Stimulated activated CD4-positive, alpha-beta T cell treated with anti-CD3 and anti-CD28 coated beads, Interleukin-15, amount 100 ng/mL, for 1 hour (primary cell): ENCODE measurements around the gene NECTIN3.

Experiments used
- DNase-seq, 2 donors: peaks; one replicate each; pipeline ENCODE4 v3.0.0-alpha.2; 2020; ENCODE audit warnings: low read depth in 1 of 2, low spot score in 1 of 2

The NECTIN3 gene

DNA sequence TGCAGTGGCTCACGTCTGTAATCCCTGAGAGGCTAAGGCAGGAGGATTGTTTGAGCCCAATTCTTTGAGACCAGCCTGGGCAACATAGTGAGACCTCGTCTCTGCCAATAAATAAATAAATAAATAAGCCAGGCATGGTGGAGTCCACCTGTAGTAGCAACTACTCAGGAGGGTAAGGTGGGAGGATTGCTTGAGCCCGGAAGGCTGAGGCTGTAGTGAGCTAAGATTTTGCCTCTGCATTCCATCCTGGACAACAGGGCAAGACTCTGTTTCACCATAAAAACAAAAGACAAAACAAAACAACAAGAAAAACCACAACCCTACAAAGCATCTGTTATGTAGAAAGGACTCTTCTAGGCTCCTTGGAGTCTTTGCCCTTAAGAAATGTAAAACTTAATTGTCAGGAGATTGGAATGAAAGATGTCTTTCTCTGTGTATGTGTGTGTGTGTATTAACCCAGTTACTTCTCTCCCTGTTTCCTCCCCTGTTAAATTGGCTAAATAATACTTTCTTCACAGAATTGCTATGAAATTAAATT is 9.5 kb downstream of the NECTIN3 start:
- DNase-seq, result no peak

DNA sequence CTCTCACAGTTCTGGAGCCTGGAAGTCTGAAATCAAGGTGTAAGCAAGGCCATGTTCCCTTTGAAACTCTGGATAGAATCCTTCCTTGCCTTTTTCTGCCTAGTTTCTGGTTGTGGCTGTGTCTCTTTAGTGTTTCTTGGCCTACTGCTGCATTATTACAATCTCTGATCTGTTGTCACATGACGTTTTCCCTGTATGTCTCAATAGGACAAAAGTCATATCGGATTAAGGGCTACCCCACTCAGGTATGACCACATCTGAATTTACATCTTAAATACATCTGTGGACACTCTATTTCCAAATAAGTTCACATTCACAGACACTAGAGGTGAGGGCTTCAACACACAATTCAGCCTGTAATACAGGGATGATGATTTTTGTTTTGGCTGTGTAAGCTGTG is 13.3 kb downstream of the NECTIN3 start:
- no peak for DNase-seq

DNA sequence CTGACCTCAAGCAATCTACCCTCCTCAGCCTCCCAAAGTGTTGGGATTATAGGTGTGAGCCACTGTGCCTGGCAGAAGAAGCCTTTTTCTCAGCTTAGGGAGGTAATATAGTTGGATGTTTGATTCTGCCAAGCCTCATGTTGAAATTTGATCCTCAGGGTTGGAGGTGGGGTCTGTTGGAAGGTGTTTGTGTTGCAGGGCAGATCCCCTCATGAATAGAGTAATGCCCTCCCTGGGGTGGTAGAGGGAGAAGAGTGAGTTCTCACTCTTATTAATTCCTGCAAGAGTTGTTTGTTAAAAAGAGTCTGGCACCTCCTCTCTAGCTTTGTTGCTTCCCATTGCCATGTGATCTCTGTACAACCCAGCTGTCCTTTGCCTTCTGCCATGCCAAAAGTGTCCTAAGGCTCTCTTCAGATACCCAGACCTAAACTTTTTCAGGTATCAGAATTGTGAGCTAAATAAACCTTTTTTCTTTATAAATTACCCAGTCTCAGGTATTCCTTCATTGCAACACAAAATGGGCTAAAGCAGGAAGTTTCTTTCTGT is 16.4 kb downstream of the NECTIN3 start:
- DNase-seq, result no peak

DNA sequence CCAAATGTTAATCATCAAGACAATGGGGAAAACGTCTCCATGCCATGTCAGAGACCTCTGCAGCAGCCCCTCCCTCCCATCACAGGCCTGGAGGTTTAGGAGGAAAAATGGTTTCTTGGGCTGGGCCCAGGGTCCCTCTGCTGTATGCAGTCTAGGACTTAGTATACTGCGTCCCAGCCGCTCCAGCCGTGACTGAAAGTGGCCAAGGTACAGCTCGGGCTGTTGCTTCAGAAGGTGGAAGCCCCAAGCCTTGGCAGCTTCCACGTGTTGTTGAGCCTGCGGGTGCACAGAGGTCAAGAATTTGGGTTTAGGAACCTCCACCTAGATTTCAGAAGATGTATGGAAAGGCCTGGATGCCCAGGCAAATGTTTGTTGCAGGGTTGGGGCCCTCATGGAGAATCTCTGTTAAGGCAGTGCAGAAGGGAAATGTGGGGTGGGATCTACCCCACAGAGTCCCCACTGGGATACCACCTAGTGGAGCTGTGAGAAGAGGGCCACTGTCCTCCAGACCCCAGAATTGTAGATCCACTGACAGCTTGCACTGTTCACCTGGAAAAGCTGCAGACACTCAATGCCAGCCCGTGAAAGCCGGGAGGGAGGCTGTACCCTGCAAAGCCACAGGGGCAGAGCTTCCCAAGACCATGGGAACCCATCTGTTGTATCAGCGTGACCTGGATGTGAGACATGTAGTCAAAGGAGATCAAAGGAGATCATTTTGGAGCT is 25.0 kb downstream of the NECTIN3 start:
- DNase-seq, result no peak

DNA sequence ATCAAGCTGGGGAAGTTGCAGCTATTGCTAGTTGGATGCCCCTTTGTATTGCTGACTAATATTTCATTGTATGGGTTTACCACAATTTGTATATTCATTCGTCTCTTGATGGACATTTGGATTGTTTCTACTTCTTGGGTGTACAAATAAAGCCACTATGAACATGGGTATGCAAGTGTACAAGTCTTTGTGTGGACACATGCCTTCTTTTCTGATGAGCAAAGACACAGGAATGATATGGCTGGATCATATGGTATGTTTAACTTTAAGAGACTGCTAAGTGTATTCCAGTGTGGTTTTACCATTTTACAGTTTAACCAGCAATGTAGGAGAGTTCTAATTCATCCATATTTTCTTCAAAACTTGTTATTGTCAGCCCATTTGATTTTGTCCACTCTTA is 32.2 kb downstream of the NECTIN3 start:
- DNase-seq, result no peak

DNA sequence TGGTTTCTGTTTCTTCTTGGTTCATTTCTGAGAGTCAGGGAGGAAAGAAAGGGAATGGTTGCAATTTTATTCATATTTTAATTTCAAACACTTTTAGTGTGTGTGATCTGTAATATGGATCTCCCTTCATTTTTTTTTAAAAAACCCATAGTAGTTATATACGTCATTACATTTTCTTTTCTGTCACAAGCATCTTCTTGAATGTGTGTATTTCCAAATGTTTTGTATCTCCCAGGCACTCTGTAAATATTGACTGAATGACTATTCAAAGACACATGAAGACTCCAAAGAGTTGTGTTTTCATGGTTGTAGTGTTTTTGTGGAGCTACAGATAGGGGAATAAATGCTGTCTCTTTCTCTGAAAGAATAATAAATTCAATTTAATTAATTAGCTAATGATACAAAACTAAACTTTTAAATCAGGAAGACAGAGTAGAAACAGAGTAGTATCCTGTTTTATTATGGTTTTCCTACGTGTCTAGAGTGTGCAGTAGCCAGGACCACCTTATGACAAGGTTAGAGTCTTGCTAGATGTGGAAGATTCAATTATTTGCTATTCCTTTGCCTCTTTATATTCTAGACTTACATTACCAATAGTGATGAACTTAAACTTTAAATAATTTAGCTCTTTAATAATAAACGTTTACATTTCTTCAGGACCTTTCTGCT is 35.5 kb downstream of the NECTIN3 start:
- no peak for DNase-seq

DNA sequence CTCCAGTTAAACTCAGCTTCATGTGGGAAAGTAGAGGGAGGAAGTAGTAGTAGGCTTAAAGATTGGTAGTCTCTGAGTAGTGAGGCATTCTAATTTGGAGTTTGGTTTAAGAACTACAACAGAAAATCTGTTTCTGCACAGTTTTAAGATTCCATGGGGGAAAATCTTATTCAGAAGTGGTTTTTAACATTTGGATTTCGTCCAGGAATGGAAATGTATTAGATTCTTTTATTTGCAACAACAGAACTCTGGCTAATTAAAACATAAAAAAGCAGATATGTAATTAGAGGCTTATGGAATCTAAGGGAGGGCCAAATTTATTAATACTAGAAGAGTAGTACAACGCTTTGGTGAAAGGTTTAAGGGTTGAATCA is 36.0 kb downstream of the NECTIN3 start:
- no peak for DNase-seq

DNA sequence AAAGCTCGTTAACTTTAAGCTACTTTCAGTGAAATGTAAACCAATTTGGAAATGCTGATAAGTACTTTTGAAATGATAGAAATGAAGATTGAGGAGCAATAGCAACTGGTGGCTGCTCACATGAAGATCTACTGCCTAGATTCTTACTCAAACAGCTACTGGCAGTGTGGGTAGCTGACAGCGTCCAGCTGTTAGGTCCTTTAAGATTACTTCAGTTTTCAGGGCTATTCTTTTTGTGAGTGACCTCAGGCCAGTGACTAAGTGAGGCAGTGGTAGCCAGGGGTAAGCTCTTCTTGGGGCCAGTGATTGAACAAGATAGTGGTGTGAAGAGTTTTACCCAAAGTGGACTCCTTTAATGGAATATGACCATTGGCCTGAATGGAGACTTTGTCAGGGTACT is 41.3 kb downstream of the NECTIN3 start:
- DNase-seq, result no peak

DNA sequence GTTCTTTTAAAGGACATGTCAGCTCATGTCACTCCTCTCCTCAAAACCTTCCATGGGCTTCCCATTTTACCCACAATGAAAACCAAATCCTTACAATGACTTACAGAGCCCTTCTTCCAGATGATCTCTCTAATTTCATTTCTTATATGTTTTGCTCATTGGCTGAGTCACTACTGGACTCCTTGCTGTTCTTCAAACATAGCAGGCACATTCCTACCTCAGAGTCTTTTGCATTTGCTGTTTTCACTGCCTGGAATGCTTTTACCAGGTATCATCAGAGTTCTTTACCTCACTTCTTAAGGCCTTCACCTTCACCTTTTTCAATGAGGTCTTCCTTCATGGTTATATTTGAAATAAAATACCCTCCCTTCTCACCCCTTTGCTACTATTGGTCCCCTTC is 57.3 kb downstream of the NECTIN3 start:
- no peak for DNase-seq

DNA sequence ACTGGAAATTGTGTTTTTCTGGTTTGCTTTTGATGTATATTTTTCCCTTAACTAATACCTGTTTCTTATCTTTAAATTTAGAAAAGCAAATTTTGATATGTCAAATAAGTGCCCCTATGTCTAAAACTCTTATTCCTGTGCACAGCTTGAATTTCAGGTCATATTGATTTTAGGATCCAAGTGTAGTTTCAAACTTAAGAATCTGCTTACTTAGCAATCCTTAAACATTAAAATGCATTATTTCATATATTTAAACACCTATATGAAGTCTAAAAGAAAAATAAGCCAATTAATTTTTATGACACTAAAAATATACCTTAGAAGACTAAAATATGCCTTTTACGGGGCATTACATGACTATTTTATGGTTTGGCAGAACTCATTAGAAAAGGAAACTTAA is 59.2 kb downstream of the NECTIN3 start:
- DNase-seq, result no peak

DNA sequence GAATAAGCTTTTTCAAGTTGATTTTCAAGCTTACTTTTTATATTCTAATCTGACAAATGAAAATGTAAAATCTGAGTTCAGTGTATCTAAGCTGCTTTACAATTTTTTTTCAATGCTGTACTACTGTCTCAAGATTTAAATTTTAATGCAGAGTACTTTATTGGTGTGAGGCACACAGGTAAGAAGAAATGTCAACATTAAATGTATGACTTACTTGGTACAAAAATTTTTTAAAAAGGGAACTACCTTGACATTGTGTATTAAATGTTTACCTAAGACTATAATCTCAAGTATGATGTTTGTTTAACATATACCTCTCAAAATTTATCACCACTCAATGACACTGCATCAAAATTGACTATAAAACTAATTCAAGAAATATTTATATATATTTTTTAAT is 62.7 kb downstream of the NECTIN3 start:
- no peak for DNase-seq

DNA sequence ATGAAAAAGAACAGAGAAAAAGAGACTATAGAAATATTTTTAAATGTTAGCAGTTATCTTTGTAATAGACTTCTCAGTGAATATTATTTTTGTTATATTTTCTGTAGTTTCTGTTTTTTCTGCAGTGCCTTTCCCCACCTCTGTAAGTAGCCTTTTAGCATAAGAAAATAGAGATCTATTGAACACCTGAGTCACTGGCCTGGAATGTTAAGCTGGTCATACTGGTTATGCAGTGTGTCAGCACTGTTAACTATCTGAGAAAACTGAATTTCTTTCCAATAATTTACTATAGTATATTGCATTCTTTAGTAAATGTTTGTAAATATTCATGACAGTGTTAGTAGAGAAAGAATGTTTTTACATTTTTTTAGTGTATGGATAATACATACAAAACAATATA is 79.8 kb downstream of the NECTIN3 start:
- DNase-seq, result no peak

DNA sequence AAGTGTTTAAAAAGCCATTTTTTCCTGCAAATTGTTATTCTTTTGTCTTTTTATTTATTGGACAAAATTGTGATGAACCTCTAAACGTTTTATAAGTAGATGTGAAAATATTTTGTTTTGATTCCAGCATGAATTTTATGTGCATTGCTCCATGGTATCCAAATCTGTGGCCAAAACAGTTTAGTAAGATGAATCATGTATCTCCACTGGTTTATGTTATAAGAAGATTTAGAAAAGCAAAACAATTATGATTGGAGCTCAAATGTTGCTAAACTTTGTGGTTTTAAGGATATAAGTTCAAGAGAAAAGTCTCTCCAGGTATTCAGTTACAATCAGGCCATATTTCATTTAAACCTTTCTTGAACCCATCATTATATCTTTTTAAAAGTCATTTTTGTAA is 80.9 kb downstream of the NECTIN3 start:
- no peak for DNase-seq

DNA sequence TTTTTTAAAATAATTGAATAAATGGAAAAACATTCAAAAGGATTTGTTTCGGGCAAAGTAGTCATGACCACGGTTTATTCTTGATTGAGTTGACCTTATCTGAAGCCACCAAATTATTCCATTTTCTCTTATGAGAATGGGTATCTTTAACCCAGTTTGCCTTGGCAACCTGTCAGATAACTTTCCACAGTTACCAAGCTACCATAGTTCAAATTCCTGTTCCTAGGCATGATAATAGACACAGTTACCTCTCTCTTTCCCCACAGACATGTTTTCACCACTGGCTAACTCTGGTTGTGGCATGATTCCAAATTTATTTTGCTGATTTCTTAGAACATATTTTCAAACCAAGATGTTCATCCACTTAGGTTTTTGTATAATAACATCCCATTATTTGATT is 84.9 kb downstream of the NECTIN3 start:
- no peak for DNase-seq

DNA sequence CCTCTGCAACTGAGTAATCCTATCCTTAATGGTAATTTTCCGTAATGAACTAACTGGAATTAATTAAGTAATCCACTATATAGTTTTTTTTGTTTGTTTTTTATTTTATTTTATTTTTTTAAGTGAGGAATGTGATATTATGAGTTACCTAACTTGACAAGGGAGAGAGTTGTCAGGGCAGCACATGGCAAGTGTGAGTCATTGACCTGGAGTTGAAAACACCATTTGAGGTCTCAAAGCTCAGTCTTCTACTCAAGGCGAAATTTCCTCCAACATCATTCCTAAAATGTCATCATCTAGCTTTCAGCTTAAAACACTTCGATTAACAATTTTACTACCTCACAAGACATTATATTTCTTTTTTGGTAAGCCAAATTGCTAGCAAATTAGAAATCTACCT is 87.8 kb downstream of the NECTIN3 start:
- DNase-seq, result no peak

DNA sequence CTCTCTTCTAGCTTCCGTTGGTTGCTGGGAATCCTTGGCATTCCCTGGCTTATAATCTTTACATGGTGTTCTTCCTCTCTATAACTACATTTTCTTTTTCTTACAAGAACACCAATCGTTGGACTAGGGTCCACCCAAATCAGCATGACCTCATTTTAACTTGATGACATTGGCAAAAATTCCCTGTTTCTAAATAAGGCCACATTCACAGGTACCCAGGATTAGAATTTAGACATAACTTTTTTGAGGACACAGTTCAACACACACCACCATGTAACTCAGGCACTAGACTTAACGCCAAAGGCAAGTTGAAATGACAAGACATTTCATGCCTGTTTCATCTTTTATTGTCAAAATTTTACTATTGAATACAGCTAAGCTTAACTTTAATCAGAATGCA is 93.0 kb downstream of the NECTIN3 start:
- DNase-seq, result no peak

DNA sequence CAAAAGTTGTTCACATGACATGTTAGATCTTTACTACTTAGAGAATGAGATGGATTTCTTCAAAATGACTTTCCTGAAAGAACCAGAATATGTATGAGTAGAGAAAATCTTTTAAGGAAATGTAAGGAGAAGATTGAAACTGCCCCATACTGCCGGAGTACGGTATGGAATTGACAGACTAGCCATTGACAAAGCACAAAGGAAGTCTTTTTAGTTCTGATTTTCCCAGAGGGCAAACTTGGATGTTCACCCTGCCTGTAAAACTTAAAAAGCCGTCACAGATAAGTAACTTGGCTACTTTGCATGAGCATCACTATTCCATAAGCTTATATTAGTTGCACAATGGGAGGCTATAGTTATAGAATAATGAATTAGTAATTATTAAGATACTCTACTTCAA is 93.8 kb downstream of the NECTIN3 start:
- DNase-seq, result no peak

DNA sequence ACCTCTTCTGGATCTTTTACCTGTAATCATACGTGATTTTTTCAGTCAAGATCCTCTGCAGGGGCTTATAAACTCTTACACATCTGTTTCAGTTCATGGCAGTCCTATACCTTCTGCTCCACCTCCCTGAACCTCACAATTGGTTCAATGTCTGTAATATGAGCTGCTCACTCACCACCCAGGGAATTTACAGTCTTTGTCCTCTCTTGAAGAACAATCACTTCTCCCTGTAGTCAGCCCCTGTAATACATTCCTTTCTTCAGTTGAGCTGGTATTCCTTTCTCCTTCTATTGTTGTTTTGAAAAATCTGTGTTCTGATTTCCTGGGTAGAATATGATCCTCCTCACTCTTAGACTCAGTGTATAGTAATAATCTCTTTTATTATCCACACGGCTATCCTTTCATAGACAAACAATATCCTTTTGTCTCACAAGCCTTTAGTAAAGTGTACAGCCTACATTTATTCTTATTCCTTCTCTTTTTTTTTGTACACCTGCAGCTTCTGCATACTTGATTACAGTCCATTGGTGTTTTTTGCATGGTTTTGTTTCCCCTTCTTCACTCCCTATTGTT is 101.8 kb downstream of the NECTIN3 start:
- no peak for DNase-seq

DNA sequence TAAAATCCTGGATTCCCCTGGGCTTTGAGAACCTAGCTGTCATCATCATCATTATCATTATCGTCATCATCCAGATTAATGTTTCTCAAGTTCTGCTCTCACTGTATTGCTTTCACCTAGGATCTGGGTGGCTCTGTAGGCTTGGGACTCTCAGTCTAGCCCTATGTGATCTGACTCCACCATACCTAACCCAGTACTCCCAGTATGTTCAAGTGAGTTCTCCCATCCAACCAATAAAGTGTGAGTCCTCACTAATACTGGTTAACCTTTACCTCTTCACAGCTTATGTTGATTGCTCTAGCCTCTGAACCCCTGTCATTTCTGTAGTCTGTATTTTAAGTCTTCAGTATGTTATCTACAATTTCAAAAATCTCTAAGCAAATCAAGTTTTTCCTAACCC is 102.3 kb downstream of the NECTIN3 start:
- DNase-seq, result no peak

DNA sequence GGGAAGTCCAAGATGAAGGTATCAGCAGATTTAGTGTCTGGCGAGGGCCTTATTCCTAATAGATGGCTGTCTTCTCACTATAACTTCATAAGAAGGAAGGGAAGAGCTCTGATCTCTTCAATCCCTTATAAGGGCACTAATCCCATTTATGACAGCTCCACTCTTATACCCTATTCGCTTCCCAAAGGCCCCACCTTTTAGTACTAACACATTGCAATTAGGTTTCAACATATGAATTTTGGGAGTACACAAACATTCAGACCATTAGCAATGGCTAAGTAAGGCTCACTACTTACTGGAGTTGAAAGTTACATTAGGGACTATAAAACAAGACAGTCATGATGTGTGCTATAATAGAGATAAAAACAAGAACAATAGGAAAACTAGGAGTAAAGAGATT is 118.9 kb downstream of the NECTIN3 start:
- DNase-seq, result no peak

DNA sequence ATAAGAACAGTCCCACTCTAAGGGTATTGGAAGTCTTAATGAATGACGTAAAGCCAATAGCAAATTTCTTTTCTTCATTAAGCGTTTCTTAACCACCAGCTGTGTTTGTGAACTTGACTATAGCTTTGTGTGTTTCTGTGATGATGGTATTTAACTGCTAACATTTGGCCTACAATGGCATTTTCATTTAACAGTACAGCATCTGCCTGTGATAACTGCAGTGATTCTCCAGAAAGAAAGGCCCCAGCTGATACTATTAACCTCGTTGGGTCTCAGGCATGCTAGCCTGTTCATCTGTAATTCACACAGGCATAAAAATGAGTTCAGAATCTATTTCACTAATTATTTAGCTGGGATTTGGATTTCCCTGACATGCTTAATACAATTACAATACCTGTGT is 121.9 kb downstream of the NECTIN3 start:
- DNase-seq, result no peak

DNA sequence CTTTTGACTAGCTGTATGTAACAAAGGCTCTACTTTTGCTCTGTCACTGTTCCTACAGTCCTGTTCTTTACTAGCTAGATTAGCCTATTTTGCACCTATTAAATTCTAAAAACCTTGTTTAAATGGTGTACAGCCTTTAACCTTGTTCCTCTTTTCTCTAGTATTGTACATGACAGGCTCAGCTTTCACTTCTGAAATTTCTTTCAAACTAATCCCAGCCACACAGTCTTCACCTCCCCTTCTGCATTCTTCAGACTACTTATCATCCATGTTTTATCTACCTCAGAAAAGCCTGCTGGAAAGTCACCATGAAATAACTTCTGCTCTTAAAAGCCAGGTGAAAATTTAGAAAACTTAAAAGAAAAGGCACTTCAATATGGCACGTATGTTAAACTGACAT is 122.4 kb downstream of the NECTIN3 start:
- DNase-seq, result no peak
